HEK293 (cell line): ENCODE measurements around the gene EEFSEC.

Source experiments
- CTCF ChIA-PET: fragments of 350-600 bp; formaldehyde crosslinking; extraction: SDS; loops from one replicate; lab custom pipeline; 2021; ENCODE audit warnings: antibody characterized with exemption; lab: Yijun Ruan, JAX
- POLR2A ChIA-PET: fragments of 300-600 bp; formaldehyde crosslinking; extraction: SDS; loops from one replicate; lab custom pipeline; 2020; ENCODE audit warnings: antibody characterized with exemption, inconsistent platforms; lab: Yijun Ruan, JAX
- H3K27ac ChIP-seq: fragments of 200-500 bp; sonication (Bioruptor generic); 2 replicates; pipeline ENCODE4 v1.5.1; 2014; ENCODE audit warnings: low read depth, low read length, control low read depth, inconsistent platforms; ENCODE audit errors: extremely low read depth
- H3K36me3 ChIP-seq, 2 experiments: fragments of 200-500 bp in 1 of 2; sonication (Bioruptor generic) in 1 of 2; 1 replicate in 1 of 2; 2 replicates in 1 of 2; pipeline ENCODE4 v1.5.1; 2014 to 2017; ENCODE audit warnings: inconsistent platforms in 2 of 2, low read length in 2 of 2; ENCODE audit not compliant: control insufficient read depth in 2 of 2, insufficient read depth in 1 of 2
- H3K4me1 ChIP-seq: fragments of 200-500 bp; sonication (Bioruptor generic); 2 replicates; pipeline ENCODE4 v1.5.1; 2014; ENCODE audit warnings: mild to moderate bottlenecking, low read length, inconsistent platforms; ENCODE audit not compliant: control insufficient read depth, insufficient read depth
- H3K4me3 ChIP-seq: 2 replicates; pipeline ENCODE4 v1.5.1; 2011; ENCODE audit warnings: low read depth, mild to moderate bottlenecking, control low read depth, low read length, moderate library complexity
- H3K9me3 ChIP-seq: fragments of 200-500 bp; sonication (Bioruptor generic); 2 replicates; pipeline ENCODE4 v1.5.1; 2014; ENCODE audit warnings: low read depth, low read length, inconsistent platforms; ENCODE audit not compliant: control insufficient read depth, insufficient read depth
- BCL6B ChIP-seq: fragments of 450-650 bp; formaldehyde crosslinking; IDR thresholded peaks from 2 replicates; pipeline ENCODE4 v1.5.1; 2017; ENCODE audit warnings: missing biosample characterization, missing genetic modification characterization
- GLIS2 ChIP-seq: fragments of 450-650 bp; formaldehyde crosslinking; IDR thresholded peaks from 2 replicates; pipeline ENCODE4 v1.5.1; 2016; ENCODE audit warnings: missing biosample characterization, missing genetic modification characterization
- HOXD13 ChIP-seq: sonication (generic); formaldehyde crosslinking; IDR thresholded peaks from 2 replicates; pipeline ENCODE4 v1.8.0; 2022; ENCODE audit warnings: missing genetic modification reagents, borderline replicate concordance
- KLF1 ChIP-seq: fragments of 450-650 bp; formaldehyde crosslinking; IDR thresholded peaks from 2 replicates; pipeline ENCODE4 v1.5.1; 2016; ENCODE audit warnings: missing biosample characterization, missing genetic modification characterization
- SCRT2 ChIP-seq: fragments of 450-650 bp; formaldehyde crosslinking; IDR thresholded peaks from 2 replicates; pipeline ENCODE4 v1.5.1; 2016; ENCODE audit warnings: missing biosample characterization, missing genetic modification characterization
- TRIM28 ChIP-seq: IDR thresholded peaks from 2 replicates; pipeline ENCODE4 v1.6.1; 2011; ENCODE audit warnings: low read length, control low read depth, borderline replicate concordance
- ZFP41 ChIP-seq: fragments of 450-650 bp; formaldehyde crosslinking; IDR thresholded peaks from 2 replicates; pipeline ENCODE4 v1.5.1; 2016; ENCODE audit warnings: missing biosample characterization, missing genetic modification characterization, borderline replicate concordance
- ZNF10 ChIP-seq: fragments of 450-650 bp; formaldehyde crosslinking; IDR thresholded peaks from 2 replicates; pipeline ENCODE4 v1.5.1; 2017; ENCODE audit warnings: missing biosample characterization, missing genetic modification characterization
- ZNF146 ChIP-seq: fragments of 450-650 bp; formaldehyde crosslinking; IDR thresholded peaks from 2 replicates; pipeline ENCODE4 v1.5.1; 2016; ENCODE audit warnings: missing biosample characterization, missing genetic modification characterization
- ZNF239 ChIP-seq: fragments of 450-650 bp; formaldehyde crosslinking; IDR thresholded peaks from 2 replicates; pipeline ENCODE4 v1.5.1; 2016; ENCODE audit warnings: missing biosample characterization, missing genetic modification characterization
- ZNF335 ChIP-seq: fragments of 450-650 bp; formaldehyde crosslinking; conservative IDR thresholded peaks from 2 replicates; pipeline ENCODE4 v1.5.1; 2016; ENCODE audit warnings: missing biosample characterization, missing genetic modification characterization
- ZNF354C ChIP-seq: fragments of 450-650 bp; formaldehyde crosslinking; IDR thresholded peaks from 2 replicates; pipeline ENCODE4 v1.5.1; 2016; ENCODE audit warnings: missing biosample characterization, missing genetic modification characterization, low read depth, borderline replicate concordance
- ZNF529 ChIP-seq: fragments of 450-650 bp; formaldehyde crosslinking; IDR thresholded peaks from 2 replicates; pipeline ENCODE4 v1.5.1; 2017; ENCODE audit warnings: missing genetic modification characterization, missing biosample characterization; ENCODE audit not compliant: insufficient replicate concordance
- ZNF600 ChIP-seq: fragments of 450-650 bp; formaldehyde crosslinking; IDR thresholded peaks from 2 replicates; pipeline ENCODE4 v1.5.1; 2016; ENCODE audit warnings: missing biosample characterization, missing genetic modification characterization
- ZNF626 ChIP-seq: fragments of 450-650 bp; sonication (Bioruptor Pico); formaldehyde crosslinking; IDR thresholded peaks from 2 replicates; pipeline ENCODE4 v1.5.1; 2018; ENCODE audit warnings: missing biosample characterization, missing genetic modification characterization, inconsistent platforms
- ZNF658 ChIP-seq: fragments of 450-650 bp; formaldehyde crosslinking; IDR thresholded peaks from 2 replicates; pipeline ENCODE4; 2016; ENCODE audit warnings: missing biosample characterization, missing genetic modification characterization
- ZNF677 ChIP-seq: fragments of 450-650 bp; IDR thresholded peaks from 2 replicates; pipeline ENCODE4 v1.5.0; 2018; ENCODE audit warnings: missing biosample characterization, mild to moderate bottlenecking, missing genetic modification characterization, moderate library complexity
- ZNF747 ChIP-seq: fragments of 450-650 bp; formaldehyde crosslinking; IDR thresholded peaks from 2 replicates; pipeline ENCODE4 v1.5.1; 2016; ENCODE audit warnings: missing biosample characterization, missing genetic modification characterization
- ZNF768 ChIP-seq: fragments of 450-650 bp; formaldehyde crosslinking; IDR thresholded peaks from 2 replicates; pipeline ENCODE4 v1.5.1; 2018; ENCODE audit warnings: missing biosample characterization, mild to moderate bottlenecking, missing genetic modification characterization
- ZSCAN30 ChIP-seq: fragments of 450-650 bp; IDR thresholded peaks from 2 replicates; pipeline ENCODE4 v1.5.1; 2018; ENCODE audit warnings: missing biosample characterization, mild to moderate bottlenecking, missing genetic modification characterization, moderate library complexity
- TF ChIP-seq, protein P1 (sequence below): fragments of 450-650 bp; formaldehyde crosslinking; IDR thresholded peaks from 2 replicates; pipeline ENCODE4 v1.5.1; 2016; ENCODE audit warnings: missing biosample characterization, missing genetic modification characterization
- TF ChIP-seq, protein P2 (sequence below): IDR thresholded peaks from 2 replicates; pipeline ENCODE4 v1.6.1; 2011; ENCODE audit warnings: mild to moderate bottlenecking, low read depth, low read length, borderline replicate concordance

EEFSEC gene

GRCh38 chr3:128426128-128426921 lies 273.0 kb downstream of the EEFSEC start (continued):
- TF ChIP-seq, protein P1, sequence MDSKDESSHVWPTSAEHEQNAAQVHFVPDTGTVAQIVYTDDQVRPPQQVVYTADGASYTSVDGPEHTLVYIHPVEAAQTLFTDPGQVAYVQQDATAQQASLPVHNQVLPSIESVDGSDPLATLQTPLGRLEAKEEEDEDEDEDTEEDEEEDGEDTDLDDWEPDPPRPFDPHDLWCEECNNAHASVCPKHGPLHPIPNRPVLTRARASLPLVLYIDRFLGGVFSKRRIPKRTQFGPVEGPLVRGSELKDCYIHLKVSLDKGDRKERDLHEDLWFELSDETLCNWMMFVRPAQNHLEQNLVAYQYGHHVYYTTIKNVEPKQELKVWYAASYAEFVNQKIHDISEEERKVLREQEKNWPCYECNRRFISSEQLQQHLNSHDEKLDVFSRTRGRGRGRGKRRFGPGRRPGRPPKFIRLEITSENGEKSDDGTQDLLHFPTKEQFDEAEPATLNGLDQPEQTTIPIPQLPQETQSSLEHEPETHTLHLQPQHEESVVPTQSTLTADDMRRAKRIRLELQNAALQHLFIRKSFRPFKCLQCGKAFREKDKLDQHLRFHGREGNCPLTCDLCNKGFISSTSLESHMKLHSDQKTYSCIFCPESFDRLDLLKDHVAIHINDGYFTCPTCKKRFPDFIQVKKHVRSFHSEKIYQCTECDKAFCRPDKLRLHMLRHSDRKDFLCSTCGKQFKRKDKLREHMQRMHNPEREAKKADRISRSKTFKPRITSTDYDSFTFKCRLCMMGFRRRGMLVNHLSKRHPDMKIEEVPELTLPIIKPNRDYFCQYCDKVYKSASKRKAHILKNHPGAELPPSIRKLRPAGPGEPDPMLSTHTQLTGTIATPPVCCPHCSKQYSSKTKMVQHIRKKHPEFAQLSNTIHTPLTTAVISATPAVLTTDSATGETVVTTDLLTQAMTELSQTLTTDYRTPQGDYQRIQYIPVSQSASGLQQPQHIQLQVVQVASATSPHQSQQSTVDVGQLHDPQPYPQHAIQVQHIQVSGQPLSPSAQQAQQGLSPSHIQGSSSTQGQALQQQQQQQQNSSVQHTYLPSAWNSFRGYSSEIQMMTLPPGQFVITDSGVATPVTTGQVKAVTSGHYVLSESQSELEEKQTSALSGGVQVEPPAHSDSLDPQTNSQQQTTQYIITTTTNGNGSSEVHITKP (tag by site-specific recombination): peak; percentile 41; the same call in 1 of the 2 replicates
- TF ChIP-seq TRIM28 (no peak), ZNF768 (tag by site-specific recombination) (peak; percentile 98), ZNF747 (tag by site-specific recombination) (no peak), KLF1 (tag by site-specific recombination) (no peak), ZFP41 (tag by site-specific recombination) (no peak), GLIS2 (tag by site-specific recombination) (peak; percentile 20; the same call in 1 of the 2 replicates), ZNF529 (tag by site-specific recombination) (no peak), ZSCAN30 (tag by site-specific recombination) (peak; percentile 19; the same call in 1 of the 2 replicates), ZNF600 (tag by site-specific recombination) (peak; percentile 44; the same call in 1 of the 2 replicates), HOXD13 (CRISPR knock-in tag) (no peak), ZNF146 (tag by site-specific recombination) (no peak)

- H3K4me1 ChIP-seq: no peaks in the 10 kb centered on the region
- CTCF ChIA-PET: interaction anchor here (0.5 to 3.9 kb wide), 10 partner anchors 11 to 803 kb away, joined by 3 to 19 read pairs (median 4); no protein-coding TSS in a partner anchor
- H3K4me3 ChIP-seq: no peak overlapping the region
- no peak overlapping the region; the same call in 1 of the 2 replicates for H3K27ac ChIP-seq
- TF ChIP-seq ZNF335 (tag by site-specific recombination): peak; percentile 72
- TF ChIP-seq ZNF354C: no peak
- no peaks in the 10 kb centered on the region for H3K36me3 ChIP-seq
- POLR2A ChIA-PET: no interaction called here
- no peaks in the 10 kb centered on the region for H3K9me3 ChIP-seq
Measured at GRCh38 chr3:128427175-128427857, 274.0 kb downstream of the EEFSEC start.

DNA sequence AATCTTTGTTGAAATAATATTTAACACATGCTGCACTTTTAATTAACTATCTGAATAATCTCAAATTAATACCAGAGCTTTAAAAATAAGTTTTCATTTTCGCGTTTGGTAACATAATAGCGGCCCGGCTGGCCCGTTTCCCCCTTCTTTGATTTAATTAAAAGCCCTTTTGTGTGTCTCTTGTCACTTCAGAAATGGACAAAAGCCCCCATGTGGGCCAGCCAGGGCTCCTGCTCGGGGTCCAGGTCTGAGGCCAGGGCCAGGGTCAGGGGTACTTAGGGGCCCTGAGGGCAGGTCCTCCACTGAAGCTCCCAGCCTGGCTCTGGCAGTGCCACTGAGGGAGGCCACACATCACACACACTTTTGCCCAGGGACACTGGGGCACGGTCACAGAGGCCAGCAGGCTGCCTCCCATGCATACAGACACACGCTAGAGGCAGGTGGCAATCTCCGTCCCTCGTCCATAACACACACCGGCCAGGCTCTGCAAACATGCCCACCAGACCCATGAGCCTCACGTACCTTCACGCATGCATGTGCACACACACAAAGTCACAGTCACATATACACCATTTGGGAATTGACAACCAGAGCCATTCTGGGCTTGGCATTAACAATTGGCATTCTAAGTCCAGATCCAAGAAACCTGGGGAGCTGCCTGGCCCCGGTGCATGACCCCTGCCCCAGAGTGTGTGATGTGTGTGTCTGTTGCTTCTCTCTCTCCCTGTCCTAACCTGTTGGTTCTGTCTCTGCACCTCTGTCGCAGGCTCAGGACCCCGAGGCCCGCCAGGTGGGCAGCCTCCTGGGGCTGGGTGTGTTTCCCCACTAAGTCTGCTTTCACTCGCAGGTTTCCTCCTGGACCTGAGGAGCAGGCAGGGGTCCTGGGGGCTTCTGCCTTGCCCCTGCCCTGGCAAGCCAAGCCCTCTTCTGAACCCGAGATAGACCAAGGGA lies 274.9 kb downstream of the EEFSEC start:
- ChIA-PET POLR2A (no interaction called here), CTCF (interaction anchor here (0.5 to 3.9 kb wide), 7 partner anchors 10 to 804 kb away, joined by 3 to 19 read pairs (median 4); no protein-coding TSS in a partner anchor)
- Histone ChIP-seq H3K4me1 (no peaks in the 10 kb centered on the region), H3K9me3 (no peaks in the 10 kb centered on the region), H3K4me3 (no peak overlapping the region), H3K27ac (no peak overlapping the region; the same call in 1 of the 2 replicates), H3K36me3 (no peaks in the 10 kb centered on the region)
- TF ChIP-seq ZNF10: no peak
- TF ChIP-seq ZNF239 (tag by site-specific recombination): no peak
- TF ChIP-seq ZNF677 (tag by site-specific recombination): no peak
- no peak for TF ChIP-seq ZNF658
- TF ChIP-seq SCRT2: peak; percentile 53
- no peak for TF ChIP-seq ZNF626 (tag by site-specific recombination)
- no peak for TF ChIP-seq BCL6B (tag by site-specific recombination)
- TF ChIP-seq, protein P2, sequence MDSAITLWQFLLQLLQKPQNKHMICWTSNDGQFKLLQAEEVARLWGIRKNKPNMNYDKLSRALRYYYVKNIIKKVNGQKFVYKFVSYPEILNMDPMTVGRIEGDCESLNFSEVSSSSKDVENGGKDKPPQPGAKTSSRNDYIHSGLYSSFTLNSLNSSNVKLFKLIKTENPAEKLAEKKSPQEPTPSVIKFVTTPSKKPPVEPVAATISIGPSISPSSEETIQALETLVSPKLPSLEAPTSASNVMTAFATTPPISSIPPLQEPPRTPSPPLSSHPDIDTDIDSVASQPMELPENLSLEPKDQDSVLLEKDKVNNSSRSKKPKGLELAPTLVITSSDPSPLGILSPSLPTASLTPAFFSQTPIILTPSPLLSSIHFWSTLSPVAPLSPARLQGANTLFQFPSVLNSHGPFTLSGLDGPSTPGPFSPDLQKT: no peak
- peak; percentile 20; the same call in 1 of the 2 replicates for TF ChIP-seq ZNF335 (tag by site-specific recombination)
